HCT116 (cell line): Measurements from ENCODE around the gene FGB.

Source experiments
- EGR1 ChIP-seq: IDR thresholded peaks from 2 replicates; pipeline ENCODE4 v1.6.1; 2012; ENCODE audit warnings: low read depth
- EZH2 ChIP-seq: fragments of 200-600 bp; sonication (generic); IDR thresholded peaks from 2 replicates; pipeline ENCODE4 v1.6.1; 2017; ENCODE audit warnings: antibody characterized with exemption, mixed run types
- EZH2phosphoT487 ChIP-seq: fragments of 200-600 bp; IDR thresholded peaks from 2 replicates; pipeline ENCODE4 v1.6.1; 2018; ENCODE audit warnings: antibody characterized with exemption, borderline replicate concordance
- POLR2A ChIP-seq: IDR thresholded peaks from 2 replicates; pipeline ENCODE4 v1.7.0; 2011; ENCODE audit warnings: borderline replicate concordance; ENCODE audit not compliant: insufficient read depth, insufficient read length; ENCODE audit errors: extremely low read depth
- POLR2AphosphoS5 ChIP-seq: IDR thresholded peaks from 2 replicates; pipeline ENCODE4 v1.6.1; 2011; ENCODE audit warnings: mild to moderate bottlenecking, low read depth, low read length, moderate library complexity
- YY1 ChIP-seq: IDR thresholded peaks from 2 replicates; pipeline ENCODE4 v1.6.1; 2011; ENCODE audit warnings: low read length, low read depth, moderate library complexity, mild to moderate bottlenecking; ENCODE audit not compliant: insufficient replicate concordance; ENCODE audit errors: extremely low read depth
- TF ChIP-seq, protein P1 (sequence below), 3 experiments: fragments of 200-600 bp in 1 of 3; sonication (generic) in 1 of 3; IDR thresholded peaks in 2 of 3; conservative IDR thresholded peaks in 1 of 3; 2 replicates each; pipeline ENCODE4 v1.5.1; 2012 to 2017; ENCODE audit warnings: low read depth in 2 of 3, low read length in 2 of 3, antibody characterized with exemption in 1 of 3, borderline replicate concordance in 1 of 3, control low read depth in 1 of 3, mild to moderate bottlenecking in 1 of 3, mixed read lengths in 1 of 3, mixed run types in 1 of 3, moderate library complexity in 1 of 3; ENCODE audit not compliant: insufficient read depth in 1 of 3
- TF ChIP-seq, protein P2 (sequence below): IDR thresholded peaks from 2 replicates; pipeline ENCODE4 v1.6.1; 2011; ENCODE audit warnings: mild to moderate bottlenecking, low read length, moderate library complexity; ENCODE audit not compliant: insufficient replicate concordance; ENCODE audit errors: extremely low read depth

DNA sequence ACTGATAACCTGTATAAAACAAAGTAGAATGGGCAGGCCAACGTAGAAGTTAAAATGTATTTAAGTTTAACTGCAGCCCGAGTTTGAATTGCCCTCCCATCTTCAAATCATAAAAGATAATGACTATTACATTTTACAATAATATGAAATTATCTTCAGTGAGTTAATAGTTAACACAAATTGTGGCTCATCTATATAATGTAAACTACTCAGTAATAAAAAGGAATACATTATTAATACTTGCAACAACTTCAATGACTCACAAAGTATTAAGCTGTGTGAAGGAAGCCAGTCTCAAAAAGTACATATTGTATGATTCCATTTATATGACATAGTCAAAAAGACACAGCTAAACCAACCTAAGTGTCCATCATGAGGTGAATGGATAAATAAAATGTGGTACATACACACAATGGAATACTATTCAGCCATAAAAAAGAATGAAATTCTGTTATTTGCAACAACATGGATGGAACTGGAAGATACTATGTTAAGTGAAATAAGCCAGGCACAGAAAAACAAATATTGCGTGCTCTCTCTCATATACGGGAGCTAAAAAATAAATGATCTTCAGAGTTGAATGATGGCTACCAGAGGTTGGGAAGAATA lies 20.4 kb upstream of the FGB start:
- no peak for TF ChIP-seq YY1
- TF ChIP-seq, protein P1, sequence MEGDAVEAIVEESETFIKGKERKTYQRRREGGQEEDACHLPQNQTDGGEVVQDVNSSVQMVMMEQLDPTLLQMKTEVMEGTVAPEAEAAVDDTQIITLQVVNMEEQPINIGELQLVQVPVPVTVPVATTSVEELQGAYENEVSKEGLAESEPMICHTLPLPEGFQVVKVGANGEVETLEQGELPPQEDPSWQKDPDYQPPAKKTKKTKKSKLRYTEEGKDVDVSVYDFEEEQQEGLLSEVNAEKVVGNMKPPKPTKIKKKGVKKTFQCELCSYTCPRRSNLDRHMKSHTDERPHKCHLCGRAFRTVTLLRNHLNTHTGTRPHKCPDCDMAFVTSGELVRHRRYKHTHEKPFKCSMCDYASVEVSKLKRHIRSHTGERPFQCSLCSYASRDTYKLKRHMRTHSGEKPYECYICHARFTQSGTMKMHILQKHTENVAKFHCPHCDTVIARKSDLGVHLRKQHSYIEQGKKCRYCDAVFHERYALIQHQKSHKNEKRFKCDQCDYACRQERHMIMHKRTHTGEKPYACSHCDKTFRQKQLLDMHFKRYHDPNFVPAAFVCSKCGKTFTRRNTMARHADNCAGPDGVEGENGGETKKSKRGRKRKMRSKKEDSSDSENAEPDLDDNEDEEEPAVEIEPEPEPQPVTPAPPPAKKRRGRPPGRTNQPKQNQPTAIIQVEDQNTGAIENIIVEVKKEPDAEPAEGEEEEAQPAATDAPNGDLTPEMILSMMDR (IDR thresholded peaks at IDR 0.05 in 2 of 3, conservative IDR thresholded peaks at IDR 0.05 in 1 of 3; ENCODE audit: borderline replicate concordance in 1 of 3, insufficient read depth in 1 of 3, low read depth in 2 of 3, low read length in 2 of 3), result no peak
- TF ChIP-seq EGR1, result no peak
- TF ChIP-seq POLR2AphosphoS5, result no peak
- no peak for TF ChIP-seq EZH2phosphoT487
- TF ChIP-seq, protein P2, sequence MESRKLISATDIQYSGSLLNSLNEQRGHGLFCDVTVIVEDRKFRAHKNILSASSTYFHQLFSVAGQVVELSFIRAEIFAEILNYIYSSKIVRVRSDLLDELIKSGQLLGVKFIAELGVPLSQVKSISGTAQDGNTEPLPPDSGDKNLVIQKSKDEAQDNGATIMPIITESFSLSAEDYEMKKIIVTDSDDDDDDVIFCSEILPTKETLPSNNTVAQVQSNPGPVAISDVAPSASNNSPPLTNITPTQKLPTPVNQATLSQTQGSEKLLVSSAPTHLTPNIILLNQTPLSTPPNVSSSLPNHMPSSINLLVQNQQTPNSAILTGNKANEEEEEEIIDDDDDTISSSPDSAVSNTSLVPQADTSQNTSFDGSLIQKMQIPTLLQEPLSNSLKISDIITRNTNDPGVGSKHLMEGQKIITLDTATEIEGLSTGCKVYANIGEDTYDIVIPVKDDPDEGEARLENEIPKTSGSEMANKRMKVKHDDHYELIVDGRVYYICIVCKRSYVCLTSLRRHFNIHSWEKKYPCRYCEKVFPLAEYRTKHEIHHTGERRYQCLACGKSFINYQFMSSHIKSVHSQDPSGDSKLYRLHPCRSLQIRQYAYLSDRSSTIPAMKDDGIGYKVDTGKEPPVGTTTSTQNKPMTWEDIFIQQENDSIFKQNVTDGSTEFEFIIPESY, result no peak
- TF ChIP-seq POLR2A, result no peak
- TF ChIP-seq EZH2, result no peak
